Measurements from ENCODE around the gene IL4R.
A peak's percentile ranks its signal among the peaks of the same experiment; 100 is the strongest.
"Not testable (repeated sequence)": the region's sequence is repeated elsewhere in the genome, so short reads cannot be mapped to it uniquely, and the experiment has no call there.

Gene IL4R

GRCh38 chr16:27281243-27281642, 32.5 kb upstream of the IL4R start:
- Mint-ChIP-seq H3K4me1 (ENCODE audit: low read depth) (peaks cover 57% of the 10 kb centered on the region), H3K27me3 (no peaks in the 10 kb centered on the region), H3K27ac (peak overlapping the region; percentile 81), H3K9me3 (no peaks in the 10 kb centered on the region), H3K4me3 (peak overlapping the region; percentile 1), H3K36me3 (ENCODE audit: low read depth) (no peaks in the 10 kb centered on the region)

GRCh38 chr16:27284865-27285675, 28.7 kb upstream of the IL4R start:
- Mint-ChIP-seq H3K27ac (peak overlapping the region; percentile 79), H3K27me3 (no peaks in the 10 kb centered on the region), H3K4me1 (ENCODE audit: low read depth) (peaks cover 66% of the 10 kb centered on the region)

GRCh38 chr16:27285676-27286196, 28.0 kb upstream of the IL4R start:
- peaks cover 73% of the 10 kb centered on the region for H3K4me1 Mint-ChIP-seq (ENCODE audit: low read depth)
- H3K36me3 Mint-ChIP-seq (ENCODE audit: low read depth): no peaks in the 10 kb centered on the region
- H3K4me3 Mint-ChIP-seq: no peak overlapping the region

More at GRCh38 chr16:27284865-27285675, 28.7 kb upstream of the IL4R start:
- Mint-ChIP-seq H3K9me3 (no peaks in the 10 kb centered on the region), H3K4me3 (no peak overlapping the region), H3K36me3 (ENCODE audit: low read depth) (no peaks in the 10 kb centered on the region)

GRCh38 chr16:27286451-27286850, 27.3 kb upstream of the IL4R start:
- Mint-ChIP-seq H3K4me3 (no peak overlapping the region), H3K36me3 (ENCODE audit: low read depth) (no peaks in the 10 kb centered on the region), H3K27me3 (no peaks in the 10 kb centered on the region), H3K27ac (no peak overlapping the region), H3K9me3 (no peaks in the 10 kb centered on the region), H3K4me1 (ENCODE audit: low read depth) (peaks cover 71% of the 10 kb centered on the region)

More at GRCh38 chr16:27285676-27286196, 28.0 kb upstream of the IL4R start:
- no peaks in the 10 kb centered on the region for H3K27me3 Mint-ChIP-seq
- peak overlapping the region; percentile 79 for H3K27ac Mint-ChIP-seq
- no peaks in the 10 kb centered on the region for H3K9me3 Mint-ChIP-seq

- no peaks in the 10 kb centered on the region for H3K9me3 Mint-ChIP-seq
- no peak overlapping the region for H3K4me3 Mint-ChIP-seq
- no peaks in the 10 kb centered on the region for H3K36me3 Mint-ChIP-seq (ENCODE audit: low read depth)
- H3K27me3 Mint-ChIP-seq: no peaks in the 10 kb centered on the region
- H3K27ac Mint-ChIP-seq: no peak overlapping the region
- H3K4me1 Mint-ChIP-seq (ENCODE audit: low read depth): peaks cover 66% of the 10 kb centered on the region
These were observed 26.5 kb upstream of the IL4R start for GRCh38 chr16:27287051-27287811.

GRCh38 chr16:27287887-27288286, 25.9 kb upstream of the IL4R start:
- H3K4me1 Mint-ChIP-seq (ENCODE audit: low read depth): peaks cover 61% of the 10 kb centered on the region
- no peaks in the 10 kb centered on the region for H3K36me3 Mint-ChIP-seq (ENCODE audit: low read depth)
- H3K27me3 Mint-ChIP-seq: no peaks in the 10 kb centered on the region
- no peak overlapping the region for H3K27ac Mint-ChIP-seq
- H3K9me3 Mint-ChIP-seq: no peaks in the 10 kb centered on the region
- no peak overlapping the region for H3K4me3 Mint-ChIP-seq

- H3K4me1 Mint-ChIP-seq (ENCODE audit: low read depth): peaks cover 57% of the 10 kb centered on the region
- not testable (repeated sequence) for H3K4me3 Mint-ChIP-seq; H3K27ac Mint-ChIP-seq; H3K36me3 Mint-ChIP-seq (ENCODE audit: low read depth); H3K27me3 Mint-ChIP-seq; H3K9me3 Mint-ChIP-seq
These were observed 25.5 kb upstream of the IL4R start for GRCh38 chr16:27288313-27288712.

GRCh38 chr16:27289669-27290068, 24.1 kb upstream of the IL4R start:
- H3K4me3 Mint-ChIP-seq: no peak overlapping the region
- no peak overlapping the region for H3K27ac Mint-ChIP-seq
- no peaks in the 10 kb centered on the region for H3K27me3 Mint-ChIP-seq
- H3K4me1 Mint-ChIP-seq (ENCODE audit: low read depth): peaks cover 44% of the 10 kb centered on the region
- no peaks in the 10 kb centered on the region for H3K9me3 Mint-ChIP-seq
- no peaks in the 10 kb centered on the region for H3K36me3 Mint-ChIP-seq (ENCODE audit: low read depth)

GRCh38 chr16:27290562-27290961, 23.2 kb upstream of the IL4R start:
- Mint-ChIP-seq H3K9me3 (no peaks in the 10 kb centered on the region), H3K4me3 (no peak overlapping the region), H3K36me3 (ENCODE audit: low read depth) (no peaks in the 10 kb centered on the region), H3K27ac (no peak overlapping the region), H3K27me3 (no peaks in the 10 kb centered on the region), H3K4me1 (ENCODE audit: low read depth) (peaks cover 38% of the 10 kb centered on the region)

- Mint-ChIP-seq H3K36me3 (ENCODE audit: low read depth) (no peaks in the 10 kb centered on the region), H3K9me3 (no peaks in the 10 kb centered on the region), H3K27ac (peak overlapping the region; percentile 2), H3K4me1 (ENCODE audit: low read depth) (peaks cover 38% of the 10 kb centered on the region), H3K27me3 (no peaks in the 10 kb centered on the region), H3K4me3 (no peak overlapping the region)
These were observed 22.7 kb upstream of the IL4R start for GRCh38 chr16:27291106-27291505.

GRCh38 chr16:27291722-27292240, 22.0 kb upstream of the IL4R start:
- H3K27me3 Mint-ChIP-seq: no peaks in the 10 kb centered on the region
- H3K27ac Mint-ChIP-seq: no peak overlapping the region
- peaks cover 39% of the 10 kb centered on the region for H3K4me1 Mint-ChIP-seq (ENCODE audit: low read depth)
- H3K4me3 Mint-ChIP-seq: no peak overlapping the region
- H3K36me3 Mint-ChIP-seq (ENCODE audit: low read depth): no peaks in the 10 kb centered on the region
- H3K9me3 Mint-ChIP-seq: no peaks in the 10 kb centered on the region

GRCh38 chr16:27293343-27293742, 20.4 kb upstream of the IL4R start:
- no peaks in the 10 kb centered on the region for H3K9me3 Mint-ChIP-seq
- peaks cover 52% of the 10 kb centered on the region for H3K4me1 Mint-ChIP-seq (ENCODE audit: low read depth)
- H3K27ac Mint-ChIP-seq: no peak overlapping the region
- H3K36me3 Mint-ChIP-seq (ENCODE audit: low read depth): no peaks in the 10 kb centered on the region
- no peak overlapping the region for H3K4me3 Mint-ChIP-seq
- H3K27me3 Mint-ChIP-seq: no peaks in the 10 kb centered on the region

GRCh38 chr16:27298132-27298531, 15.6 kb upstream of the IL4R start:
- Mint-ChIP-seq H3K27ac (peak overlapping the region; percentile 41), H3K36me3 (ENCODE audit: low read depth) (no peaks in the 10 kb centered on the region), H3K9me3 (no peaks in the 10 kb centered on the region), H3K27me3 (no peaks in the 10 kb centered on the region), H3K4me1 (ENCODE audit: low read depth) (peaks cover 37% of the 10 kb centered on the region), H3K4me3 (no peak overlapping the region)

- Mint-ChIP-seq H3K36me3 (ENCODE audit: low read depth) (no peaks in the 10 kb centered on the region), H3K9me3 (peaks cover 4% of the 10 kb centered on the region), H3K4me1 (ENCODE audit: low read depth) (peaks cover 51% of the 10 kb centered on the region), H3K27ac (no peak overlapping the region), H3K4me3 (no peak overlapping the region), H3K27me3 (no peaks in the 10 kb centered on the region)
These were observed 12.4 kb upstream of the IL4R start for GRCh38 chr16:27301236-27301861.

GRCh38 chr16:27302126-27302525, 11.6 kb upstream of the IL4R start:
- peaks cover 43% of the 10 kb centered on the region for H3K4me1 Mint-ChIP-seq (ENCODE audit: low read depth)
- no peaks in the 10 kb centered on the region for H3K27me3 Mint-ChIP-seq
- peaks cover 4% of the 10 kb centered on the region for H3K9me3 Mint-ChIP-seq
- H3K4me3 Mint-ChIP-seq: no peak overlapping the region
- H3K27ac Mint-ChIP-seq: no peak overlapping the region
- no peaks in the 10 kb centered on the region for H3K36me3 Mint-ChIP-seq (ENCODE audit: low read depth)
